ENCODE measurements around the gene ATP2B3. TPM values are rescaled to one million over a fixed set of nuclear protein-coding genes. Genes with fewer than 3 reads are reported as not detected.

The ATP2B3 gene
- total RNA-seq, 2 donors from 2014 or later = not detected

GRCh38 chrX:153578889-153579288 is 61.4 kb downstream of the ATP2B3 start:
- DNase-seq (no peak), ATAC-seq (replicated peaks in 1 of 2) (no peak)

GRCh38 chrX:153580700-153581386 is 63.4 kb downstream of the ATP2B3 start:
- H3K27ac Mint-ChIP-seq = no peak overlapping the region
- DNase-seq = no peak
- H3K4me3 Mint-ChIP-seq = no peak overlapping the region
- no peak for ATAC-seq (replicated peaks in 1 of 2)
- H3K36me3 Mint-ChIP-seq (ENCODE audit: insufficient read depth in 2 of 2) = peaks cover 0 to 1% of the 10 kb centered on the region in 2 donors
- H3K9me3 Mint-ChIP-seq = no peaks in the 10 kb centered on the region
- peaks cover 8% of the 10 kb centered on the region for H3K4me1 Mint-ChIP-seq (ENCODE audit: low read depth)
- no peaks in the 10 kb centered on the region for H3K27me3 Mint-ChIP-seq (ENCODE audit: low read depth)

More at GRCh38 chrX:153578889-153579288, 61.4 kb downstream of the ATP2B3 start:
- H3K27ac Mint-ChIP-seq = no peak overlapping the region
- H3K9me3 Mint-ChIP-seq = no peaks in the 10 kb centered on the region
- H3K4me1 Mint-ChIP-seq (ENCODE audit: low read depth) = peaks cover 8% of the 10 kb centered on the region
- no peak overlapping the region for H3K4me3 Mint-ChIP-seq
- no peaks in the 10 kb centered on the region for H3K36me3 Mint-ChIP-seq (ENCODE audit: insufficient read depth in 2 of 2)
- H3K27me3 Mint-ChIP-seq (ENCODE audit: low read depth) = peaks cover 6% of the 10 kb centered on the region

- H3K27me3 Mint-ChIP-seq (ENCODE audit: low read depth) = peaks cover under 1% of the 10 kb centered on the region
- H3K9me3 Mint-ChIP-seq = no peaks in the 10 kb centered on the region
- peaks cover 1% of the 10 kb centered on the region in 2 donors for H3K36me3 Mint-ChIP-seq (ENCODE audit: insufficient read depth in 2 of 2)
- H3K4me3 Mint-ChIP-seq = peak overlapping the region; percentile 60 to 77
- H3K27ac Mint-ChIP-seq = peak overlapping the region; percentile 60
- ATAC-seq (replicated peaks in 1 of 2) = peak; percentile 95 to 99
- H3K4me1 Mint-ChIP-seq (ENCODE audit: low read depth) = peaks cover 8% of the 10 kb centered on the region
- DNase-seq = peak; percentile 66 to 68
Measured at GRCh38 chrX:153582896-153583295, 65.5 kb downstream of the ATP2B3 start.

- Mint-ChIP-seq H3K9me3 (no peaks in the 10 kb centered on the region), H3K27ac (no peak overlapping the region), H3K27me3 (ENCODE audit: low read depth) (peaks cover 6% of the 10 kb centered on the region), H3K4me1 (ENCODE audit: low read depth) (peaks cover 8% of the 10 kb centered on the region), H3K4me3 (peak overlapping the region; percentile 60 to 77), H3K36me3 (ENCODE audit: insufficient read depth in 2 of 2) (peaks cover 1 to 5% of the 10 kb centered on the region in 2 donors)
- DNase-seq = no peak
- no peak for ATAC-seq (replicated peaks in 1 of 2)
Measured at GRCh38 chrX:153583433-153583832, 66.0 kb downstream of the ATP2B3 start.

GRCh38 chrX:153585827-153586226 is 68.4 kb downstream of the ATP2B3 start:
- DNase-seq = no peak
- ATAC-seq (replicated peaks in 1 of 2) = no peak
- Mint-ChIP-seq H3K4me1 (ENCODE audit: low read depth) (peaks cover 8% of the 10 kb centered on the region), H3K27ac (peak overlapping the region; percentile 73), H3K4me3 (no peak overlapping the region), H3K36me3 (ENCODE audit: insufficient read depth in 2 of 2) (peaks cover 1 to 5% of the 10 kb centered on the region in 2 donors), H3K27me3 (ENCODE audit: low read depth) (peaks cover 8% of the 10 kb centered on the region), H3K9me3 (no peaks in the 10 kb centered on the region)

GRCh38 chrX:153587342-153587741 is 69.9 kb downstream of the ATP2B3 start:
- Mint-ChIP-seq H3K27me3 (ENCODE audit: low read depth) (peaks cover 14% of the 10 kb centered on the region), H3K36me3 (ENCODE audit: insufficient read depth in 2 of 2) (peaks cover 1 to 5% of the 10 kb centered on the region in 2 donors), H3K4me3 (no peak overlapping the region), H3K4me1 (ENCODE audit: low read depth) (peaks cover 7% of the 10 kb centered on the region), H3K27ac (no peak overlapping the region), H3K9me3 (no peaks in the 10 kb centered on the region)
- ATAC-seq (replicated peaks in 1 of 2) (no peak), DNase-seq (no peak)

- Mint-ChIP-seq H3K36me3 (ENCODE audit: insufficient read depth in 2 of 2) (peaks cover 1 to 5% of the 10 kb centered on the region in 2 donors), H3K27ac (no peak overlapping the region), H3K4me1 (ENCODE audit: low read depth) (no peaks in the 10 kb centered on the region), H3K9me3 (no peaks in the 10 kb centered on the region), H3K4me3 (no peak overlapping the region), H3K27me3 (ENCODE audit: low read depth) (peaks cover 14% of the 10 kb centered on the region)
- ATAC-seq (replicated peaks in 1 of 2) (no peak), DNase-seq (no peak)
Measured at GRCh38 chrX:153588021-153588781, 70.8 kb downstream of the ATP2B3 start.

GRCh38 chrX:153588782-153589446 is 71.5 kb downstream of the ATP2B3 start:
- no peak for DNase-seq
- Mint-ChIP-seq H3K27ac (no peak overlapping the region), H3K27me3 (ENCODE audit: low read depth) (peaks cover 14% of the 10 kb centered on the region), H3K4me1 (ENCODE audit: low read depth) (no peaks in the 10 kb centered on the region), H3K9me3 (no peaks in the 10 kb centered on the region), H3K4me3 (no peak overlapping the region), H3K36me3 (ENCODE audit: insufficient read depth in 2 of 2) (peaks cover 1 to 6% of the 10 kb centered on the region in 2 donors)
- ATAC-seq (replicated peaks in 1 of 2) = no peak

- peaks cover 0 to 7% of the 10 kb centered on the region in 2 donors for H3K36me3 Mint-ChIP-seq (ENCODE audit: insufficient read depth in 2 of 2)
- ATAC-seq (replicated peaks in 1 of 2) (no peak), DNase-seq (no peak)
- H3K27ac Mint-ChIP-seq = no peak overlapping the region
- no peaks in the 10 kb centered on the region for H3K4me1 Mint-ChIP-seq (ENCODE audit: low read depth)
- H3K4me3 Mint-ChIP-seq = no peak overlapping the region
- H3K9me3 Mint-ChIP-seq = no peaks in the 10 kb centered on the region
- peaks cover 21% of the 10 kb centered on the region for H3K27me3 Mint-ChIP-seq (ENCODE audit: low read depth)
Measured at GRCh38 chrX:153590961-153591956, 73.8 kb downstream of the ATP2B3 start.

GRCh38 chrX:153592091-153592833 is 74.8 kb downstream of the ATP2B3 start:
- no peak overlapping the region for H3K4me3 Mint-ChIP-seq
- no peak for DNase-seq
- no peak for ATAC-seq (replicated peaks in 1 of 2)
- H3K36me3 Mint-ChIP-seq (ENCODE audit: insufficient read depth in 2 of 2) = peaks cover 0 to 7% of the 10 kb centered on the region in 2 donors
- H3K27ac Mint-ChIP-seq = no peak overlapping the region
- H3K27me3 Mint-ChIP-seq (ENCODE audit: low read depth) = peaks cover 21% of the 10 kb centered on the region
- H3K4me1 Mint-ChIP-seq (ENCODE audit: low read depth) = peaks cover 8% of the 10 kb centered on the region
- no peaks in the 10 kb centered on the region for H3K9me3 Mint-ChIP-seq

GRCh38 chrX:153592966-153593688 is 75.7 kb downstream of the ATP2B3 start:
- Mint-ChIP-seq H3K4me1 (ENCODE audit: low read depth) (peaks cover 17% of the 10 kb centered on the region), H3K9me3 (no peaks in the 10 kb centered on the region)
- no peak for ATAC-seq (replicated peaks in 1 of 2)

More at GRCh38 chrX:153592966-153593688, 75.7 kb downstream of the ATP2B3 start:
- Mint-ChIP-seq H3K27me3 (ENCODE audit: low read depth) (peaks cover 18% of the 10 kb centered on the region), H3K36me3 (ENCODE audit: insufficient read depth in 2 of 2) (peaks cover 0 to 5% of the 10 kb centered on the region in 2 donors), H3K4me3 (no peak overlapping the region), H3K27ac (no peak overlapping the region)
- no peak for DNase-seq

All from activated T-cell treated with anti-CD3 and anti-CD28 coated beads, Interleukin-2, amount 50 U/mL, for 72 hours (primary cell).